ENCODE results near the gene SSBP4. TPM values are rescaled to one million over a fixed set of nuclear protein-coding genes. Genes with fewer than 3 reads are reported as not detected.

SSBP4 gene
- total and polyA plus RNA-seq, 2 of the 8 experiments (the other 6 are each of a cell fraction or from before 2014, with no cell fraction given): 26.4 to 33.7 TPM

DNA sequence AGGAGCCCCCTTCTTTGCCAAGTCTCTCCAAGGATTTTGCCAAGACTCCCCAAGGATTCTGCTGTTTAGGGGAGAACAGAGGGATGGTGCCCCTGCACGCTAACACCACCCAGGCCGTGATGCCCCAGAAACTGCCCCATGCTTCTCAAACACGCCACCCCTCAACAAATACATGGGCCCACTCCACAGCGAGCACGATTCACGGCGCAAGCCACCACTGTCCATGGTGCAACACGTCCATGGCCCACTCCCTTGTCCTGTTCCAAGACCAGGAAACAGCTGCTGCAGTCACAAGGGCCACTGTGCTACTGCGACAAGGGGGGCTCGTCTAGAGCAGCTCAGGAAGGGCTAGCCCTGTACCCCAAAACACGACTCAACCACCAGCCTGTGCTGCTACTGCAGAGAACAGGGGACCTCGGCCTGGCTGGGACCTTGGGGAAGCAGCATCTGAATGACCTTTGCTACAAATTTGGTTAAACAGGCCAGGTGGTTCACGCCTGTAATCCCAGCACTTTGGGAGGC lies 55.2 kb downstream of the SSBP4 start:
- TF ChIP-seq CEBPB (IDR thresholded peaks at IDR 0.05; ENCODE audit: low read depth, low read length) (no peak), POLR2A (IDR thresholded peaks at IDR 0.05; ENCODE audit: control extremely low read depth in 1 of 2, low read depth in 2 of 2, low read length in 2 of 2) (no peak), BCL11A (IDR thresholded peaks at IDR 0.05; ENCODE audit: low read depth in 2 of 2, low read length in 2 of 2) (no peak), POU5F1 (IDR thresholded peaks at IDR 0.05; ENCODE audit: low read depth, low read length) (no peak), SP2 (IDR thresholded peaks at IDR 0.05; ENCODE audit: low read length) (no peak), RAD21 (IDR thresholded peaks at IDR 0.05 in 1 of 2, conservative IDR thresholded peaks at IDR 0.05 in 1 of 2; ENCODE audit: low read depth in 2 of 2, low read length in 2 of 2) (no peak), CBX5 (IDR thresholded peaks at IDR 0.05; ENCODE audit: low read depth, low read length) (no peak), FOSL1 (IDR thresholded peaks at IDR 0.05; ENCODE audit: insufficient read depth, low read depth, low read length) (no peak), YY1 (IDR thresholded peaks at IDR 0.05; ENCODE audit: low read depth, low read length) (no peak)
- TF ChIP-seq, protein P1, sequence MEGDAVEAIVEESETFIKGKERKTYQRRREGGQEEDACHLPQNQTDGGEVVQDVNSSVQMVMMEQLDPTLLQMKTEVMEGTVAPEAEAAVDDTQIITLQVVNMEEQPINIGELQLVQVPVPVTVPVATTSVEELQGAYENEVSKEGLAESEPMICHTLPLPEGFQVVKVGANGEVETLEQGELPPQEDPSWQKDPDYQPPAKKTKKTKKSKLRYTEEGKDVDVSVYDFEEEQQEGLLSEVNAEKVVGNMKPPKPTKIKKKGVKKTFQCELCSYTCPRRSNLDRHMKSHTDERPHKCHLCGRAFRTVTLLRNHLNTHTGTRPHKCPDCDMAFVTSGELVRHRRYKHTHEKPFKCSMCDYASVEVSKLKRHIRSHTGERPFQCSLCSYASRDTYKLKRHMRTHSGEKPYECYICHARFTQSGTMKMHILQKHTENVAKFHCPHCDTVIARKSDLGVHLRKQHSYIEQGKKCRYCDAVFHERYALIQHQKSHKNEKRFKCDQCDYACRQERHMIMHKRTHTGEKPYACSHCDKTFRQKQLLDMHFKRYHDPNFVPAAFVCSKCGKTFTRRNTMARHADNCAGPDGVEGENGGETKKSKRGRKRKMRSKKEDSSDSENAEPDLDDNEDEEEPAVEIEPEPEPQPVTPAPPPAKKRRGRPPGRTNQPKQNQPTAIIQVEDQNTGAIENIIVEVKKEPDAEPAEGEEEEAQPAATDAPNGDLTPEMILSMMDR (IDR thresholded peaks at IDR 0.05; ENCODE audit: control extremely low read depth in 1 of 3, insufficient read depth in 1 of 3, low read depth in 1 of 3, low read length in 3 of 3): no peak
- Histone ChIP-seq H3K23ac (ENCODE audit: insufficient read length) (no peak overlapping the region), H3K4me2 (ENCODE audit: insufficient read depth in 1 of 2, low read depth in 2 of 2, low read length in 2 of 2) (no peak overlapping the region), H3K9ac (replicated peaks in 1 of 4; ENCODE audit: extremely low read depth in 1 of 4, low read depth in 3 of 4, low read length in 3 of 4) (no peak overlapping the region), H3K79me2 (ENCODE audit: control insufficient read depth in 1 of 2, insufficient read depth in 2 of 2, low read length in 2 of 2) (peaks cover 0 to 8% of the 10 kb centered on the region in 2 experiments; a peak in 1 of 4 replicates), H3K4me3 (ENCODE audit: extremely low read depth in 1 of 4, insufficient read depth in 2 of 4, low read depth in 3 of 4, low read length in 4 of 4) (no peak overlapping the region), H3K56ac (replicated peaks; ENCODE audit: insufficient read length, low read depth, low read length) (no peak overlapping the region), H3K14ac (ENCODE audit: insufficient read length) (no peak overlapping the region), H2AFZ (ENCODE audit: low read length) (no peak overlapping the region), H2BK15ac (ENCODE audit: low read length) (no peak overlapping the region), H3K18ac (ENCODE audit: extremely low read depth, low read length) (no peak overlapping the region), H2AK5ac (ENCODE audit: low read depth, low read length) (no peak overlapping the region), H3K36me3 (ENCODE audit: control insufficient read depth in 2 of 4, insufficient read depth in 4 of 4, low read length in 3 of 4) (no peaks in the 10 kb centered on the region), H4K5ac (ENCODE audit: insufficient read length, low read depth, low read length) (no peak overlapping the region), H4K91ac (replicated peaks; ENCODE audit: insufficient read length, low read length) (no peak overlapping the region), H2BK5ac (ENCODE audit: low read depth, low read length) (no peak overlapping the region), H4K8ac (ENCODE audit: extremely low read depth, insufficient read depth, low read length) (0 out of 2 replicates have a peak overlapping the region, but pooled peaks have one; percentile 12), H3K23me2 (ENCODE audit: low read depth, low read length) (no peaks in the 10 kb centered on the region), H2BK20ac (ENCODE audit: low read length) (no peak overlapping the region), H3K27ac (ENCODE audit: low read depth, low read length) (no peak overlapping the region), H4K20me1 (replicated peaks in 1 of 2; ENCODE audit: control insufficient read depth in 1 of 2, insufficient read depth in 2 of 2, low read length in 2 of 2) (peaks cover 2 to 22% of the 10 kb centered on the region in 2 experiments), H3K79me1 (ENCODE audit: low read depth, low read length) (peaks cover 10% of the 10 kb centered on the region), H2BK12ac (ENCODE audit: low read depth, low read length) (no peak overlapping the region), H2BK120ac (replicated peaks; ENCODE audit: low read depth, low read length) (no peak overlapping the region), H3K4me1 (replicated peaks in 1 of 4; ENCODE audit: control insufficient read depth in 3 of 4, insufficient read depth in 4 of 4, low read length in 3 of 4) (peaks cover 0 to 1% (median 0%) of the 10 kb centered on the region in 4 experiments; a peak in 2 of 7 replicates), H3K27me3 (replicated peaks in 1 of 4; ENCODE audit: control insufficient read depth in 3 of 4, extremely low read depth in 1 of 4, insufficient read depth in 3 of 4, low read length in 3 of 4) (no peaks in the 10 kb centered on the region), H3K9me3 (ENCODE audit: insufficient read depth in 2 of 2, low read depth in 1 of 2, low read length in 1 of 2) (no peaks in the 10 kb centered on the region), H3K4ac (replicated peaks; ENCODE audit: insufficient read length, low read depth, low read length) (peak overlapping the region; percentile 22)
- 87% methylated on average over 13 of the region's 13 CpGs; no CpG with 5 or more reads in 1 of the 2 experiments for WGBS, 2 experiments (ENCODE audit: extremely low coverage in 1 of 2, insufficient coverage in 1 of 2, insufficient read length in 1 of 2, insufficient replicate concordance in 2 of 2, low coverage in 1 of 2, low lambda C conversion rate in 2 of 2, missing lambda C conversion rate in 1 of 2)
- ChIA-PET CTCF (ENCODE audit: partially characterized antibody) (interaction anchor here (0.7 to 11.1 kb wide), 13 partner anchors 10 to 799 kb away, joined by 3 to 213 read pairs (median 5); partner anchors contain the start of gene REX1BD), POLR2A (ENCODE audit: partially characterized antibody) (interaction anchor here (1.2 to 1.6 kb wide), 3 partner anchors 11 to 98 kb away, joined by 3 to 4 read pairs (median 3); partner anchors contain the start of gene UBA52)
- FAIRE-seq: no peak
- no peak for DNase-seq (ENCODE audit: low read depth in 1 of 2, low spot score in 2 of 2)

Measured in H1 (cell line).